K562 (cell line): Measurements from ENCODE around the gene PRKAR2B. TPM values are rescaled to one million over a fixed set of nuclear protein-coding genes. Genes with fewer than 3 reads are reported as not detected.
A peak's percentile ranks its signal among the peaks of the same experiment; 100 is the strongest.

Experiments used
- AFF1 ChIP-seq, 2 experiments: fragments of 450-650 bp; IDR thresholded peaks; 2 replicates each; pipeline ENCODE4 v1.6.1; 2018; ENCODE audit warnings: mild to moderate bottlenecking in 2 of 2, low read depth in 1 of 2; ENCODE audit not compliant: partially characterized antibody in 2 of 2
- ARNT ChIP-seq, 2 experiments: fragments of 450-650 bp; IDR thresholded peaks; 2 replicates each; pipeline ENCODE4 v1.6.1; 2016; ENCODE audit warnings: mild to moderate bottlenecking in 1 of 2
- ATF4 ChIP-seq: fragments of 450-650 bp; formaldehyde crosslinking; IDR thresholded peaks from 2 replicates; pipeline ENCODE4 v1.4.0; 2022; ENCODE audit warnings: mild to moderate bottlenecking, moderate library complexity
- CEBPG ChIP-seq, 3 experiments: fragments of 200-800 bp in 1 of 3; sonication (Bioruptor generic) in 1 of 3; sonication (generic) in 1 of 3; formaldehyde crosslinking in 1 of 3; IDR thresholded peaks in 2 of 3; conservative IDR thresholded peaks in 1 of 3; 2 replicates each; pipeline versions ENCODE4 v1.6.1 to v1.8.0; 2016 to 2022; ENCODE audit warnings: missing compliant biosample characterization in 2 of 3, missing genetic modification characterization in 2 of 3, mild to moderate bottlenecking in 1 of 3, missing genetic modification reagents in 1 of 3
- CXXC5 ChIP-seq: fragments of 250-450 bp; sonication (Bioruptor Pico); IDR thresholded peaks from 2 replicates; pipeline ENCODE4 v1.8.0; 2022; ENCODE audit warnings: inconsistent platforms, mild to moderate bottlenecking, moderate library complexity
- DPF2 ChIP-seq: fragments of 450-650 bp; IDR thresholded peaks from 2 replicates; pipeline ENCODE4 v1.6.1; 2016
- KAT7 ChIP-seq: sonication (generic); formaldehyde crosslinking; IDR thresholded peaks from 2 replicates; pipeline ENCODE4 v1.8.0; 2022; ENCODE audit warnings: missing genetic modification reagents, mild to moderate bottlenecking, borderline replicate concordance
- KDM5B ChIP-seq: fragments of 200-600 bp; sonication (generic); IDR thresholded peaks from 2 replicates; pipeline ENCODE4 v1.6.1; 2012; ENCODE audit warnings: low read depth, mild to moderate bottlenecking, moderate library complexity, low read length, control low read depth, inconsistent platforms; ENCODE audit not compliant: insufficient replicate concordance
- KHSRP ChIP-seq: fragments of 450-650 bp; IDR thresholded peaks from 2 replicates; pipeline ENCODE4 v1.6.1; 2017
- NFE2 ChIP-seq: IDR thresholded peaks from 2 replicates; pipeline ENCODE4 v1.6.1; 2014; ENCODE audit warnings: antibody characterized with exemption, low read depth
- RBFOX2 ChIP-seq: fragments of 200-400 bp; formaldehyde crosslinking; IDR thresholded peaks from 2 replicates; pipeline ENCODE4 v1.6.1; 2017; ENCODE audit warnings: low read depth, mild to moderate bottlenecking, low read length, moderate library complexity
- SUPT5H ChIP-seq: fragments of 450-650 bp; IDR thresholded peaks from 2 replicates; pipeline ENCODE4 v1.6.1; 2016
- TCF3 ChIP-seq: sonication (generic); formaldehyde crosslinking; IDR thresholded peaks from 2 replicates; pipeline ENCODE4 v1.4.0; 2020; ENCODE audit warnings: mild to moderate bottlenecking, missing genetic modification reagents
- TEAD2 ChIP-seq: fragments of 450-650 bp; IDR thresholded peaks from 2 replicates; pipeline ENCODE4 v1.6.1; 2016; ENCODE audit warnings: missing genetic modification characterization, control low read depth, missing compliant biosample characterization
- TSC22D4 ChIP-seq: fragments of 450-650 bp; IDR thresholded peaks from 2 replicates; pipeline ENCODE4 v1.6.1; 2016; ENCODE audit warnings: missing genetic modification characterization, missing biosample characterization, control low read depth
- ZNF551 ChIP-seq: fragments of 250-450 bp; sonication (Bioruptor Pico); IDR thresholded peaks from 2 replicates; pipeline ENCODE4 v1.5.0; 2021; ENCODE audit warnings: mild to moderate bottlenecking, moderate library complexity
- ZNF639 ChIP-seq, 2 experiments: fragments of 200-800 bp in 1 of 2; sonication (Bioruptor generic) in 1 of 2; sonication (generic) in 1 of 2; formaldehyde crosslinking in 1 of 2; IDR thresholded peaks in 1 of 2; conservative IDR thresholded peaks in 1 of 2; 2 replicates each; pipeline versions ENCODE4 v1.5.0 to v1.6.1; 2016 to 2020; ENCODE audit warnings: missing compliant biosample characterization in 1 of 2, missing genetic modification characterization in 1 of 2, missing genetic modification reagents in 1 of 2
- polyA plus RNA-seq, 8 experiments: library from polyadenylated mRNA; depleted of rRNA in 4 of 8; stranded (reverse) in 5 of 8; unstranded in 3 of 8; fragments of >200 nt; fragmentation: Nextera tagmentation in 2 of 8; fragmentation: Illumina TruSeq in 1 of 8; extraction: Ambion mirVana in 2 of 8; extraction: Trizol in 1 of 8; gene quantifications; 2 replicates each; pipeline versions ENCODE4 v1.2.1 to v1.2.3, GENCODE V29; 2011 to 2014; ENCODE audit warnings: inconsistent platforms in 1 of 8, missing spikeins in 1 of 8
- total RNA-seq, 7 experiments: library from RNA; depleted of rRNA in 6 of 7; stranded (reverse); fragments of >200 nt in 6 of 7; fragmentation: Illumina TruSeq in 2 of 7; extraction: Trizol in 2 of 7; gene quantifications; 2 replicates each; pipeline versions ENCODE4 v1.2.1 to v1.2.3, GENCODE V29; 2011 to 2021; ENCODE audit warnings: low replicate concordance in 1 of 7
- TF ChIP-seq, protein P1 (sequence below), 2 experiments: fragments of 250-450 bp in 1 of 2; fragments of 450-650 bp in 1 of 2; sonication (Bioruptor Pico) in 1 of 2; IDR thresholded peaks; 2 replicates each; pipeline versions ENCODE4 v1.6.1 to v1.8.0; 2016 to 2021; ENCODE audit warnings: mild to moderate bottlenecking in 2 of 2, moderate library complexity in 2 of 2, missing compliant biosample characterization in 1 of 2, missing genetic modification characterization in 1 of 2

The PRKAR2B gene
- total and polyA plus RNA-seq, 9 of the 15 experiments (the other 6 are each of a cell fraction or from before 2014, with no cell fraction given), result 59.0 to 173 (median 129) TPM

DNA sequence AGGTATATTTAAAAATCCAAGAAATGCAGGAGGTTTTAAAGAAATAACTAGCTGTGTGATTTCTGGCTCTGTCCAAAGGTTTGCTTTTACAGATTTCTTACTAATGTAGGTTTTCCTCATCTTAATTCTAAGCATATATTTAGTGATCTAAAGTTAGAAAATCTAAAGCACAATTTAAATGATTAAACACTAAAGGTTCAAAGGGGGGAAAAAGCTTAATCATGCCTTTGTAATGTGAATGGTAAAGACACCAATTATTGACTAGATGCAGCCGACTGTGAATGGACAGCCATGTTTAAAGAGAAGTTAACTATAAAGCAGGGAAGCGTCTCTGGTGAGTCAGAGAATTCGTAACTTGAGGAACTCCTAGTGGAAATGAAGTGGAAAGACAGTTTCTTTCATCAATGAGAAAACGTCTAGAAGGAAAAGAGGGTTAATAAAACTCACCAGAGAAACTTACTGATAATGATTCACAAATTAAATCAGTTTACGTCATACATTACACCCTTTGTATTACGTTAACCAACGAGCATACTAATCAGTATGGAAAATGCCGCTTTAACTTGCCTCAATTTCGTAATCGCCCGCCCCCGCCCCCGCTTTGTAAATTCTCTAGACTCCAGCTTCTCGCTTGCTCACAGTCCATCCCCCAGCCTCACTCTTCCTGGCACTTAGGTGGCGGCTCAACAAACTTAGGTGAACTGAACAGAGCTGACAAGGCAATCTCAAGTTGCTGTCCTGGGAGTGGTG is 123.2 kb downstream of the PRKAR2B start (continued):
- TF ChIP-seq NFE2 (peak; percentile 34; the same call in 1 of the 2 replicates), TCF3 (CRISPR knock-in tag) (no peak), KDM5B (peak; percentile 48), CXXC5 (peak; percentile 16), DPF2 (peak; percentile 88), ARNT (IDR thresholded peaks at IDR 0.05) (peak in 1 of 2 experiments; percentile 70; a peak in 2 of 4 replicates), TSC22D4 (tag) (no peak), TEAD2 (tag) (peak; percentile 33; the same call in 1 of the 2 replicates), ZNF551 (0 out of 2 replicates have a peak, but pooled peaks have one; percentile 60), KAT7 (peak; percentile 95; the same call in 1 of the 2 replicates), SUPT5H (peak; percentile 81), ATF4 (0 out of 2 replicates have a peak, but pooled peaks have one; percentile 48), CEBPG (CRISPR knock-in tag; IDR thresholded peaks at IDR 0.05) (peak; percentile 70), CEBPG (tag; conservative IDR thresholded peaks at IDR 0.05 in 1 of 2, IDR thresholded peaks at IDR 0.05 in 1 of 2) (peak; percentile 97 to 98), RBFOX2 (peak; percentile 57), ZNF639 (CRISPR knock-in tag; conservative IDR thresholded peaks at IDR 0.05 in 1 of 2, IDR thresholded peaks at IDR 0.05 in 1 of 2) (peak in 1 of 2 experiments; percentile 72; a peak in 2 of 4 replicates), KHSRP (peak; percentile 60; the same call in 1 of the 2 replicates), AFF1 (IDR thresholded peaks at IDR 0.05; ENCODE audit: low read depth in 1 of 2, partially characterized antibody in 2 of 2) (no peak)
- TF ChIP-seq, protein P1, sequence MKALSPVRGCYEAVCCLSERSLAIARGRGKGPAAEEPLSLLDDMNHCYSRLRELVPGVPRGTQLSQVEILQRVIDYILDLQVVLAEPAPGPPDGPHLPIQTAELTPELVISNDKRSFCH (CRISPR knock-in tag; IDR thresholded peaks at IDR 0.05), result no peak
- TF ChIP-seq, protein P1 (tag; IDR thresholded peaks at IDR 0.05), result no peak
